NCI-H510A (cell line): ENCODE data around the gene TMEM100.

Experiments used
- DNase-seq: peaks from one replicate; lab custom pipeline; 2025; lab: John Stamatoyannopoulos, UW

TMEM100 gene

GRCh38 chr17:55722742-55723487 lies at the start of gene TMEM100:
Gene TMEM100 (minus strand): TSS chr17:55722864. CDS start chr17:55721070, 1,794 bp downstream.
- DNase-seq, result no peak

- DNase-seq, result no peak
Measured at GRCh38 chr17:55772086-55772485, 49.4 kb upstream of the TMEM100 start.

- DNase-seq, result peak; percentile 29
Measured at GRCh38 chr17:55770196-55770870, 47.7 kb upstream of the TMEM100 start.

GRCh38 chr17:55769625-55770000 lies 46.9 kb upstream of the TMEM100 start:
- DNase-seq, result no peak

- DNase-seq, result no peak
Measured at GRCh38 chr17:55768936-55769624, 46.4 kb upstream of the TMEM100 start.

GRCh38 chr17:55765472-55765871 lies 42.8 kb upstream of the TMEM100 start:
- no peak for DNase-seq

- DNase-seq, result no peak
Measured at GRCh38 chr17:55764610-55765009, 41.9 kb upstream of the TMEM100 start.

- DNase-seq, result no peak
Measured at GRCh38 chr17:55763856-55764255, 41.2 kb upstream of the TMEM100 start.

GRCh38 chr17:55762086-55762858 lies 39.6 kb upstream of the TMEM100 start:
- DNase-seq, result no peak

GRCh38 chr17:55760643-55761355 lies 38.1 kb upstream of the TMEM100 start:
- DNase-seq, result no peak

- DNase-seq, result no peak
Measured at GRCh38 chr17:55758171-55758570, 35.5 kb upstream of the TMEM100 start.

- no peak for DNase-seq
Measured at GRCh38 chr17:55757659-55758058, 35.0 kb upstream of the TMEM100 start.

- DNase-seq, result no peak
Measured at GRCh38 chr17:55756689-55757088, 34.0 kb upstream of the TMEM100 start.

- DNase-seq, result no peak
Measured at GRCh38 chr17:55751720-55752250, 29.1 kb upstream of the TMEM100 start.

- peak; percentile 92 for DNase-seq
Measured at GRCh38 chr17:55750750-55751657, 28.3 kb upstream of the TMEM100 start, which contains the start of gene PCTP. Gene PCTP (plus strand): TSS chr17:55751051. CDS start chr17:55751104, 53 bp downstream.

GRCh38 chr17:55749985-55750384 lies 27.3 kb upstream of the TMEM100 start:
- no peak for DNase-seq

GRCh38 chr17:55748841-55749240 lies 26.2 kb upstream of the TMEM100 start:
- DNase-seq, result no peak

GRCh38 chr17:55747209-55747608 lies 24.5 kb upstream of the TMEM100 start:
- DNase-seq, result no peak

- no peak for DNase-seq
Measured at GRCh38 chr17:55746466-55746865, 23.8 kb upstream of the TMEM100 start.

- no peak for DNase-seq
Measured at GRCh38 chr17:55745258-55745657, 22.6 kb upstream of the TMEM100 start.
